HepG2 (cell line): ENCODE data around the gene ANAPC16. TPM values are rescaled to one million over a fixed set of nuclear protein-coding genes. Genes with fewer than 3 reads are reported as not detected.

Source experiments
- ATF4 ChIP-seq, 2 experiments: fragments of 450-650 bp in 1 of 2; sonication (generic) in 1 of 2; formaldehyde crosslinking; IDR thresholded peaks; 2 replicates each; pipeline versions ENCODE4 v1.5.0 to v1.8.0; 2020 to 2022; ENCODE audit warnings: mild to moderate bottlenecking in 1 of 2, missing genetic modification reagents in 1 of 2
- CREBL2 ChIP-seq: sonication (generic); formaldehyde crosslinking; IDR thresholded peaks from 2 replicates; pipeline ENCODE4 v1.8.1; 2023; ENCODE audit warnings: missing genetic modification reagents, mild to moderate bottlenecking, borderline replicate concordance
- E2F5 ChIP-seq: sonication (generic); formaldehyde crosslinking; conservative IDR thresholded peaks from 2 replicates; pipeline ENCODE4 v1.4.0; 2020; ENCODE audit warnings: missing genetic modification reagents
- ERF ChIP-seq: IDR thresholded peaks from 2 replicates; pipeline ENCODE4 v1.6.1; 2018; ENCODE audit warnings: missing biosample characterization, missing genetic modification reagents
- FOXJ3 ChIP-seq: sonication (generic); formaldehyde crosslinking; IDR thresholded peaks from 2 replicates; pipeline ENCODE4 v1.4.0; 2020; ENCODE audit warnings: missing genetic modification reagents, mild to moderate bottlenecking, borderline replicate concordance
- FOXO4 ChIP-seq: sonication (generic); formaldehyde crosslinking; conservative IDR thresholded peaks from 2 replicates; pipeline ENCODE4 v1.8.1; 2023; ENCODE audit warnings: missing genetic modification reagents
- HMG20A ChIP-seq: IDR thresholded peaks from 2 replicates; pipeline ENCODE4 v1.6.1; 2016; ENCODE audit warnings: borderline replicate concordance
- HOXA7 ChIP-seq: sonication (generic); formaldehyde crosslinking; IDR thresholded peaks from 2 replicates; pipeline ENCODE4 v1.8.1; 2022; ENCODE audit warnings: mild to moderate bottlenecking, missing genetic modification reagents, moderate library complexity
- KLF11 ChIP-seq: IDR thresholded peaks from 2 replicates; pipeline ENCODE4 v1.6.1; 2016; ENCODE audit warnings: missing compliant biosample characterization
- MIXL1 ChIP-seq: IDR thresholded peaks from 2 replicates; pipeline ENCODE4 v1.6.1; 2016
- MLX ChIP-seq: IDR thresholded peaks from 2 replicates; pipeline ENCODE4 v1.6.1; 2016
- NFYB ChIP-seq: sonication (generic); formaldehyde crosslinking; IDR thresholded peaks from 2 replicates; pipeline ENCODE4 v1.4.0; 2020; ENCODE audit warnings: missing genetic modification reagents
- NPAS2 ChIP-seq: sonication (generic); formaldehyde crosslinking; IDR thresholded peaks from 2 replicates; pipeline ENCODE4 v1.8.0; 2022; ENCODE audit warnings: mild to moderate bottlenecking, missing genetic modification reagents, borderline replicate concordance
- PHF21A ChIP-seq: sonication (generic); formaldehyde crosslinking; IDR thresholded peaks from 2 replicates; pipeline ENCODE4 v1.5.0; 2020; ENCODE audit warnings: mild to moderate bottlenecking, missing genetic modification reagents
- REXO4 ChIP-seq: sonication (generic); formaldehyde crosslinking; IDR thresholded peaks from 2 replicates; pipeline ENCODE4 v1.8.0; 2022; ENCODE audit warnings: missing genetic modification reagents, mild to moderate bottlenecking, borderline replicate concordance
- RFX1 ChIP-seq: fragments of 450-650 bp; IDR thresholded peaks from 2 replicates; pipeline ENCODE4 v1.6.1; 2017
- RNF2 ChIP-seq: fragments of 450-650 bp; conservative IDR thresholded peaks from 2 replicates; pipeline ENCODE4 v1.6.1; 2016; ENCODE audit warnings: low read depth
- SMAD9 ChIP-seq: sonication (generic); formaldehyde crosslinking; IDR thresholded peaks from 2 replicates; pipeline ENCODE4 v1.5.1; 2020; ENCODE audit warnings: mild to moderate bottlenecking, missing genetic modification reagents
- SOX6 ChIP-seq, 2 experiments: fragments of 450-650 bp in 1 of 2; sonication (generic) in 1 of 2; formaldehyde crosslinking in 1 of 2; IDR thresholded peaks; 2 replicates each; pipeline versions ENCODE4 v1.4.0 to v1.6.1; 2017 to 2020; ENCODE audit warnings: antibody characterized with exemption in 1 of 2, mild to moderate bottlenecking in 1 of 2, missing genetic modification reagents in 1 of 2
- STAT5B ChIP-seq: sonication (generic); formaldehyde crosslinking; IDR thresholded peaks from 2 replicates; pipeline ENCODE4 v1.4.0; 2020; ENCODE audit warnings: missing genetic modification reagents
- TBX3 ChIP-seq: fragments of 450-650 bp; IDR thresholded peaks from 2 replicates; pipeline ENCODE4 v1.6.1; 2017; ENCODE audit warnings: antibody characterized with exemption, mild to moderate bottlenecking, inconsistent platforms, borderline replicate concordance
- TCF12 ChIP-seq, 2 experiments: fragments of 450-650 bp in 1 of 2; sonication (generic) in 1 of 2; formaldehyde crosslinking in 1 of 2; IDR thresholded peaks; 2 replicates each; pipeline versions ENCODE4 v1.6.1 to v1.8.0; 2017 to 2022; ENCODE audit warnings: antibody characterized with exemption in 1 of 2, mild to moderate bottlenecking in 1 of 2, missing genetic modification reagents in 1 of 2, moderate library complexity in 1 of 2
- U2AF2 ChIP-seq: fragments of 200-400 bp; formaldehyde crosslinking; IDR thresholded peaks from 2 replicates; pipeline ENCODE4 v1.6.1; 2017; ENCODE audit warnings: low read depth, mild to moderate bottlenecking, low read length
- ZNF124 ChIP-seq: sonication (generic); formaldehyde crosslinking; IDR thresholded peaks from 2 replicates; pipeline ENCODE4 v1.4.0; 2020; ENCODE audit warnings: missing genetic modification reagents
- ZNF329 ChIP-seq: sonication (generic); formaldehyde crosslinking; IDR thresholded peaks from 2 replicates; pipeline ENCODE4 v1.9.0; 2021; ENCODE audit warnings: low read depth, mild to moderate bottlenecking, missing genetic modification reagents
- ZNF350 ChIP-seq: sonication (generic); formaldehyde crosslinking; IDR thresholded peaks from 2 replicates; pipeline ENCODE4 v1.4.0; 2020; ENCODE audit warnings: mild to moderate bottlenecking, low read depth, missing genetic modification reagents, borderline replicate concordance
- ZNF44 ChIP-seq: sonication (generic); formaldehyde crosslinking; IDR thresholded peaks from 2 replicates; pipeline ENCODE4 v1.5.1; 2020; ENCODE audit warnings: mild to moderate bottlenecking, missing genetic modification reagents
- ZNF546 ChIP-seq: sonication (generic); formaldehyde crosslinking; conservative IDR thresholded peaks from 2 replicates; pipeline ENCODE4 v1.8.1; 2023; ENCODE audit warnings: mild to moderate bottlenecking, missing genetic modification reagents
- ZNF598 ChIP-seq: sonication (generic); formaldehyde crosslinking; IDR thresholded peaks from 2 replicates; pipeline ENCODE4 v1.5.1; 2020; ENCODE audit warnings: mild to moderate bottlenecking, missing genetic modification reagents, borderline replicate concordance
- ZNF746 ChIP-seq: sonication (generic); formaldehyde crosslinking; IDR thresholded peaks from 2 replicates; pipeline ENCODE4 v1.8.0; 2022; ENCODE audit warnings: mild to moderate bottlenecking, missing genetic modification reagents
- polyA plus RNA-seq, 8 experiments: library from polyadenylated mRNA; depleted of rRNA in 3 of 8; stranded (reverse) in 7 of 8; unstranded in 1 of 8; fragments of >200 nt; fragmentation: Illumina TruSeq in 4 of 8; extraction: Trizol in 4 of 8; gene quantifications; 2 replicates each; pipeline versions ENCODE4 v1.2.1 to v1.2.3, GENCODE V29; 2011 to 2016; ENCODE audit warnings: low read depth in 4 of 8, missing spikeins in 1 of 8, mixed read lengths in 1 of 8; ENCODE audit not compliant: insufficient read depth in 1 of 8
- total RNA-seq, 5 experiments: library from RNA; depleted of rRNA; stranded (reverse); fragments of >200 nt; fragmentation: Illumina TruSeq; extraction: Trizol; gene quantifications; 2 replicates each; pipeline ENCODE4 v1.2.3, GENCODE V29; 2016; ENCODE audit warnings: low read depth in 1 of 5

Gene ANAPC16
- total and polyA plus RNA-seq, 2 of the 13 experiments (the other 11 are each of a cell fraction or from before 2014, with no cell fraction given) = 74.8 to 89.4 TPM

GRCh38 chr10:72251635-72252034 lies 35.8 kb downstream of the ANAPC16 start (continued):
- peak in 1 of 2 experiments; percentile 65; a peak in 1 of 4 replicates for TF ChIP-seq ATF4 (CRISPR knock-in tag; IDR thresholded peaks at IDR 0.05)
- TF ChIP-seq ZNF746 (CRISPR knock-in tag) = no peak
- TF ChIP-seq NPAS2 (CRISPR knock-in tag) = no peak
- TF ChIP-seq RNF2 = no peak
- no peak for TF ChIP-seq TBX3
- TF ChIP-seq SOX6 (IDR thresholded peaks at IDR 0.05) = no peak
- peak; percentile 97 for TF ChIP-seq SOX6 (CRISPR knock-in tag; IDR thresholded peaks at IDR 0.05)
- no peak for TF ChIP-seq SMAD9 (CRISPR knock-in tag)
- TF ChIP-seq ZNF598 (CRISPR knock-in tag) = no peak
- TF ChIP-seq MIXL1 (CRISPR knock-in tag) = peak; percentile 70; the same call in 1 of the 2 replicates
- peak; percentile 70 for TF ChIP-seq MLX (CRISPR knock-in tag)
- peak; percentile 56; the same call in 1 of the 2 replicates for TF ChIP-seq PHF21A (CRISPR knock-in tag)
- TF ChIP-seq ZNF329 = no peak
- no peak for TF ChIP-seq NFYB
- TF ChIP-seq ERF (CRISPR knock-in tag) = peak; percentile 37; the same call in 1 of the 2 replicates
- TF ChIP-seq FOXO4 (CRISPR knock-in tag) = no peak
- TF ChIP-seq FOXJ3 (CRISPR knock-in tag) = peak; percentile 25; the same call in 1 of the 2 replicates
- no peak for TF ChIP-seq ZNF44
- TF ChIP-seq U2AF2 = no peak
- TF ChIP-seq ZNF124 (CRISPR knock-in tag) = no peak
- TF ChIP-seq CREBL2 (CRISPR knock-in tag) = no peak
- TF ChIP-seq ZNF546 (CRISPR knock-in tag) = no peak
- TF ChIP-seq STAT5B (CRISPR knock-in tag) = no peak
- no peak for TF ChIP-seq TCF12 (IDR thresholded peaks at IDR 0.05)
- TF ChIP-seq TCF12 (CRISPR knock-in tag; IDR thresholded peaks at IDR 0.05) = no peak
- TF ChIP-seq HOXA7 = no peak
- no peak for TF ChIP-seq REXO4 (CRISPR knock-in tag)
- no peak for TF ChIP-seq ZNF350 (CRISPR knock-in tag)
- no peak for TF ChIP-seq RFX1
- TF ChIP-seq KLF11 (CRISPR knock-in tag) = no peak
- no peak for TF ChIP-seq E2F5 (CRISPR knock-in tag)
- TF ChIP-seq HMG20A (CRISPR knock-in tag) = 0 out of 2 replicates have a peak, but pooled peaks have one; percentile 32
